Mesothelial cell of epicardium (in vitro differentiated cells): Measurements from ENCODE around the gene PPP1R1B. TPM values are rescaled to one million over a fixed set of nuclear protein-coding genes. Genes with fewer than 3 reads are reported as not detected.

Experiments used
- DNase-seq, 2 experiments: peaks; one replicate each; pipeline ENCODE4 v3.0.0; 2021; ENCODE audit warnings: low spot score in 2 of 2; ENCODE audit not compliant: unreplicated experiment in 2 of 2
- H3K27ac Mint-ChIP-seq: 2 replicates; pipeline ENCODE4 v1.8.0; 2021; ENCODE audit warnings: mixed read lengths
- H3K27me3 Mint-ChIP-seq: 2 replicates; pipeline ENCODE4 v1.8.0; 2021; ENCODE audit warnings: low read depth, mixed read lengths
- H3K36me3 Mint-ChIP-seq: 2 replicates; pipeline ENCODE4 v1.8.0; 2021; ENCODE audit warnings: mixed read lengths
- H3K4me1 Mint-ChIP-seq: 2 replicates; pipeline ENCODE4 v1.8.0; 2021; ENCODE audit warnings: mixed read lengths
- H3K4me3 Mint-ChIP-seq: 2 replicates; pipeline ENCODE4 v1.8.0; 2021; ENCODE audit warnings: mild to moderate bottlenecking, moderate library complexity, mixed read lengths
- H3K9me3 Mint-ChIP-seq: 2 replicates; pipeline ENCODE4 v1.8.0; 2021; ENCODE audit warnings: mixed read lengths
- total RNA-seq: library from RNA; stranded (reverse); gene quantifications from 3 replicates; pipeline ENCODE4 v1.2.1, GENCODE V29; 2021
- TF ChIP-seq, protein P1 (sequence below): fragments of 200-600 bp; sonication (generic); IDR thresholded peaks from one replicate; pipeline ENCODE4 v1.5.0; 2021; ENCODE audit warnings: antibody characterized with exemption; ENCODE audit not compliant: unreplicated experiment

PPP1R1B gene
- total RNA-seq, 1 donor from 2014 or later = 0.58 TPM

DNA sequence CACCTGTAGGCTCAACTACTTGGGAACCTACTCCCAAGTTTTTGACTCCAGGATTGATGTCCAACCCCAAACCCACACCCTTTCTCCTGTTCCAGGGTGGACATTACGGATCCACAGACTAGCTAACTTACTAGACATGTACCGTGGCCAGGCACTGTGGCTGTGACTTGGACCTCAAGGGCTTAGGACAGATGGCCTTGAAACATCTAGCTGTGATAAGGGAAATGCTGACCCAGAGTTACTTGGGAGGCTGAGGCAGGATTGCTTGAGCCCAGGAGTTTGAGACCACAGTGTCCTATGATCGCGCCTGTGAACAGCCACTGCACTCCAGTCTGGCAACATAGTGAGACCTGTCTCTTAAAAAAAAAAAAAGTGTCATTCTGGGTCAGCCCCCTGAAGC, 14.3 kb downstream of the PPP1R1B start:
- Mint-ChIP-seq H3K9me3 (no peaks in the 10 kb centered on the region), H3K27me3 (no peaks in the 10 kb centered on the region), H3K27ac (no peak overlapping the region), H3K4me1 (peaks cover 32% of the 10 kb centered on the region), H3K4me3 (no peak overlapping the region), H3K36me3 (no peaks in the 10 kb centered on the region)
- DNase-seq = no peak
- TF ChIP-seq, protein P1, sequence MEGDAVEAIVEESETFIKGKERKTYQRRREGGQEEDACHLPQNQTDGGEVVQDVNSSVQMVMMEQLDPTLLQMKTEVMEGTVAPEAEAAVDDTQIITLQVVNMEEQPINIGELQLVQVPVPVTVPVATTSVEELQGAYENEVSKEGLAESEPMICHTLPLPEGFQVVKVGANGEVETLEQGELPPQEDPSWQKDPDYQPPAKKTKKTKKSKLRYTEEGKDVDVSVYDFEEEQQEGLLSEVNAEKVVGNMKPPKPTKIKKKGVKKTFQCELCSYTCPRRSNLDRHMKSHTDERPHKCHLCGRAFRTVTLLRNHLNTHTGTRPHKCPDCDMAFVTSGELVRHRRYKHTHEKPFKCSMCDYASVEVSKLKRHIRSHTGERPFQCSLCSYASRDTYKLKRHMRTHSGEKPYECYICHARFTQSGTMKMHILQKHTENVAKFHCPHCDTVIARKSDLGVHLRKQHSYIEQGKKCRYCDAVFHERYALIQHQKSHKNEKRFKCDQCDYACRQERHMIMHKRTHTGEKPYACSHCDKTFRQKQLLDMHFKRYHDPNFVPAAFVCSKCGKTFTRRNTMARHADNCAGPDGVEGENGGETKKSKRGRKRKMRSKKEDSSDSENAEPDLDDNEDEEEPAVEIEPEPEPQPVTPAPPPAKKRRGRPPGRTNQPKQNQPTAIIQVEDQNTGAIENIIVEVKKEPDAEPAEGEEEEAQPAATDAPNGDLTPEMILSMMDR = no peak

DNA sequence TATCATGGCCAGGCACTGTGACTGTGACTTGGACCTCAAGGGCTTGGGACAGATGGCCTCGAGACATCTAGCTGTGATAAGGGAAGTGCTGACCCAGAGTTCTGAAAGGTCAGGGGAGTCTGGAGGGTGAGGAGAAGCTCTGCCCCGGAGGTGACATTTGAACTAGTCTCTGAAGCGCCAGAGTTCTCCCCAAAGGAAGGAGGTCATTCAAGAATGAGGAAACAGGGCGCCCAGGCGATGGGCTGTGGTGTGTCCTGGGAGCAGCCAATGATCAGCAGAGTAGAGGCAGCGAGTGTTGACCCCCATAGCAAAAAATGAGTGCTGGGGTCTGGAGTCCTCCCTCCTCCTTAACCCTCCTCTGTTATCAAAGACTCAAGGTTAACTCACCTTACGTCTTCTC, 15.1 kb downstream of the PPP1R1B start:
- Mint-ChIP-seq H3K36me3 (no peaks in the 10 kb centered on the region), H3K9me3 (no peaks in the 10 kb centered on the region), H3K27ac (no peak overlapping the region), H3K4me1 (peaks cover 26% of the 10 kb centered on the region), H3K4me3 (no peak overlapping the region), H3K27me3 (no peaks in the 10 kb centered on the region)
- TF ChIP-seq, protein P1 = no peak
- no peak for DNase-seq

DNA sequence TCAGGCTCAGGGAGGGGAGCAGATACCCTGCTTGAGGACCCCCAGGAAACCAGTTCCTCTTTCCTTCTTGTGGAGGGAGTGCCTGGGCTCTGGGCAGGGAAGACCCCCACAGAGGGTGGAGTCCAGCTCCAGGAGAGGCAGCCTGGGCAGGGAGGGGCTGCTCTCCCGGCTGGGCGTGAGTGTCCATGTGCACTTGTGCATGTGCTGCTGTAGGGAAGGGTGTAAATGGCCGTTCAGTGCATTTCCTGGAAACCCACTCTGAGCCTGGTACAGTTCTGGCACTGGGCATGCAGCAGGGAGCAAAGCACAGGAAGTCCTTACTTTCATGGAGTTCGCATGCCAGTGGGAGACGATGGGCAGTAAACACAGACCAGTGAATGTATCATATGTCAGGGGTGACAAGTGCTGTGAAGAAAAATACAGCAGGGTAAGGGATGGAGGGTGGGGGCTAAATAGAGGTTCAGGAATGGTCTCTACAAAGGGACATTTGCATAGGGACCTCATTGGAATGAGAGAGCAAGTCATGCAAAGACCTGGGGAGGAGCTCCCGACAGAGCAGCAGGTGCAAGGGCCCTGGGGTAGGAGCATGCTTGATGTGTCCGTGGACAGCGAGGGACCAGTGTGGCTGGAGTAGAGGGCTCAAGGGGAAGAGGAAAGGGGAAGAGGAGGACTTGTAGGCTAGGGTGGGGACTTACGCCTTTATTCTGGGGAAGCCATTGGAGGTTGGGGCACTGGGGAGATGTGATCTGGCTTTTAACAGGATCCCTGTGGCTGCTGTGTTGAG, 15.7 kb downstream of the PPP1R1B start:
- Mint-ChIP-seq H3K4me1 (peaks cover 25% of the 10 kb centered on the region), H3K27me3 (no peaks in the 10 kb centered on the region), H3K9me3 (no peaks in the 10 kb centered on the region)

DNA sequence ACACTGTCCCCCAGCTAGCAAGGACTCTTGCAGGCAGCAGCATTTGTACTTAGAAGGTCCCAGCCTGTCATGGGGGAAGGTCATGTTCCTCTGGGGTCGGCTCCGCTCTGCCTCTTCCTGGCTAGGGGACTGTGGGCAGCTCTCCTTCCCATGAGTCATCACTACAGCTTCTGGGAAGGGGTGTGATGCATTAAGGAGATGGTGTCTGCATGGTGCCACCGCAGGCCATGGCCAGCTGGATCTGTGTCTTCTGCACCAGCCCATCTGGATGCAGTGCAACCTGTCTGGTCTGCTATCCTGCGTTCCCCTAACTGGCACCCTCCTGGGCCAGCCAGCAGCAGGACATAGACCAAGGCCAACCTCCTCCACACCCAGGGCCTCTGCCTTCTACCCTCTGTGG, 16.5 kb downstream of the PPP1R1B start:
- H3K4me1 Mint-ChIP-seq = peaks cover 17% of the 10 kb centered on the region
- no peak for DNase-seq
- no peaks in the 10 kb centered on the region for H3K27me3 Mint-ChIP-seq
- no peak overlapping the region for H3K27ac Mint-ChIP-seq
- TF ChIP-seq, protein P1 = no peak
- H3K4me3 Mint-ChIP-seq = no peak overlapping the region
- no peaks in the 10 kb centered on the region for H3K36me3 Mint-ChIP-seq
- H3K9me3 Mint-ChIP-seq = no peaks in the 10 kb centered on the region

More for the DNA sequence above, 15.7 kb downstream of the PPP1R1B start:
- H3K4me3 Mint-ChIP-seq = no peak overlapping the region
- H3K27ac Mint-ChIP-seq = no peak overlapping the region
- H3K36me3 Mint-ChIP-seq = no peaks in the 10 kb centered on the region
- DNase-seq = no peak
- TF ChIP-seq, protein P1 = no peak

DNA sequence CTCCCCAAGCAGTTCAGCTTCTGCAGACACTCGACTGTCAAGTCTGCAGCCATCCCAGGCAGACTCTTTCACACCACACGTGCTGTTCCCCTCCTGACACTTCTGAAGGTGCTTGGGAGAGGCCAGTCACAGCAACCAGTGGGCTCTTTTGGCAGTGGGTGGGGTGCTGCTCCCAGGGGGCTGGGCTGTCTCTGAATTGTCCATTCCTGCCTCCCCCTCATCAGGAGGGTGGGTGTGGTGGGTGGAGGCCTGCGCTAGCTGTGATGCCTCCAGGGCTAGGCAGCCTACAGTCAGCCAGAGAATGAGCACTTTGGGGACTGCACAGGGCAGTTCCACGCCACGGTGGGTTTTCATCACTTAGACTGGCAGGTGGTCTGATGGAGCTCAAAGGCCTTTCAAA, 20.5 kb downstream of the PPP1R1B start:
- no peak overlapping the region for H3K27ac Mint-ChIP-seq
- H3K36me3 Mint-ChIP-seq = peaks cover 2% of the 10 kb centered on the region
- H3K4me3 Mint-ChIP-seq = no peak overlapping the region
- H3K27me3 Mint-ChIP-seq = no peaks in the 10 kb centered on the region
- no peak for DNase-seq
- no peaks in the 10 kb centered on the region for H3K9me3 Mint-ChIP-seq
- H3K4me1 Mint-ChIP-seq = peaks cover 11% of the 10 kb centered on the region
- TF ChIP-seq, protein P1 = no peak
